ENCODE data around the gene RIOK3. TPM values are rescaled to one million over a fixed set of nuclear protein-coding genes. Genes with fewer than 3 reads are reported as not detected.

Gene RIOK3
- polyA plus RNA-seq, 2 of the 4 experiments (the other 2 are of a cell fraction), result 25.3 to 43.3 TPM

GRCh38 chr18:23521907-23522306 lies 68.8 kb downstream of the RIOK3 start:
- TF ChIP-seq FOXS1 (CRISPR knock-in tag; IDR thresholded peaks at IDR 0.05) (no peak), POLR2AphosphoS2 (conservative IDR thresholded peaks at IDR 0.05; ENCODE audit: low read length) (no peak), EP300 (IDR thresholded peaks at IDR 0.05) (no peak), TFCP2L1 (CRISPR knock-in tag; IDR thresholded peaks at IDR 0.05) (no peak), FOSB (CRISPR knock-in tag; IDR thresholded peaks at IDR 0.05) (no peak), ELK1 (IDR thresholded peaks at IDR 0.05; ENCODE audit: low read depth, low read length) (no peak), CBX8 (IDR thresholded peaks at IDR 0.05) (no peak), EHMT2 (IDR thresholded peaks at IDR 0.05; ENCODE audit: low read depth) (no peak), ESRRA (IDR thresholded peaks at IDR 0.05; ENCODE audit: borderline replicate concordance, low read length) (no peak)
- Histone ChIP-seq H3K4me2 (no peak overlapping the region), H3K4me1 (peaks cover 11% of the 10 kb centered on the region; the same call in 2 of the 3 replicates), H3K27ac (no peak overlapping the region), H3K4me3 (no peak overlapping the region), H3K9me3 (no peaks in the 10 kb centered on the region)
- WGBS (ENCODE audit: missing lambda C conversion rate), result 95% methylated on average over 7 of the region's 7 CpGs
- FAIRE-seq, result no peak
- ChIA-PET POLR2A (no interaction called here), CTCF (interaction anchor here (0.9 kb wide), 1 partner anchor 24 kb away, joined by 4 read pairs; no protein-coding TSS in a partner anchor)
- no peak for ATAC-seq
- no peak for DNase-seq (ENCODE audit: low read depth in 1 of 2, low spot score in 1 of 2)

DNA sequence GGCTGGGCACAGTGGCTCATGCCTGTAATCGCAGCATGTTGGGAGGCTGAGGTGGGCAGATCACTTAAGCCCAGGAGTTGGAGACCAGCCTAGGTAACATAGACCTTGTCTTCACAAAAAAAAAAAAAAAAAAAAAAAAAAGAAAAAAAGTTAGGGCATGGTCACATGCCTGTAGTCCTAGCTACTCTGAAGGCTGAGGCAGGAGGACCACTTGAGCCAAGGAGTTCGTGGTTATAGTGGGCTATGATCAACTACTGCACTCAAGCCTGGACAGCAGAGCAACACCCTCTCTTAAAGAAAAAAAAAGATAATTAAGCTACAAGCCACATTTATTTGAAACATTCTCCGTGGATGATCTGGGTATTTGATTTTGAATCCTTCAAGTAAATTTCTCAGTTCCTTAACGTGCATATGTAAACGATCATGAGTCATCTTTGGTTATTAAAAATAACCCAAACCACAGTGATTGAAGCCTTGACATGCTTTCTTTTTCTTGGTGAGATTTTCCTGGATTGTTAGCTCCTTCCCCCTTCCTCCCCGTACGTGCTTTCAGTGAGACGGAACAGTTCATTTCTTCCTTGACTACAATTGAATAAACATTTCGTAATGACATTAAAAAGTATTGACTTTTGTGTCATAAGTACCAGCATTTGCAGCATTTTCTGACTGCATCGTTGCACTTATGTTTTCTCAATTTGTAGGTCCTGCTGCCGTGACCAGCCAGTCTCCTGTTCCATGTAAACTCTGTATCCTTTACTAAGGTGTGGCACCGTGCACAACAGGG lies 70.5 kb downstream of the RIOK3 start:
- 51% methylated on average over 12 of the region's 12 CpGs for WGBS (ENCODE audit: missing lambda C conversion rate)
- no peak overlapping the region for H3K4me3 ChIP-seq
- CTCF ChIA-PET, result interaction anchor here (0.9 to 1.3 kb wide), 4 partner anchors 9 to 180 kb away, joined by 3 read pairs; no protein-coding TSS in a partner anchor

DNA sequence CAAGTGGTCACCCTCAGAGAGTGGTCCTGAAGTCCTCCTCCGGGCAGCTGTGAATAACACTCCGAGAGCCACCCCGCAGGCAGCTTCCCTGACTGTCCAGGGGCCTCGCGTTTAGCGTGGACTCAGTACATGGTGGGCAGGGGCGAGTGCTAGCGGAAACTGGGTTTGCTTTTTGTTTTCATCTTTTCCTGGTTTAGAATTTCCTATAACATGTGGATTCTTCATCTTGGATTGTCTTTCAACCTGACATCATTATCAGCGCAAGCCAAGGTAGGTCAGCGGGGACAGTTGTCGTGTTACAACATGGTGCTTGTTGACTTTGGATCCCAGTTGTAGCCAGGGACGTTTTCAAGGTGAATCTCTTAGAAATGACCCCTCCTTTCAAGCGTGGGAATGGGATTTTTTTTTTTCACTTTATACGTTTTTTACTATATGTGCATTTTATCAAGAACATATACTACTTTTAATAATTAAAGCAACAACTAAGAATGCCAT lies 71.2 kb downstream of the RIOK3 start:
- CTCF ChIA-PET, result interaction anchor here (0.9 to 1.3 kb wide), 4 partner anchors 9 to 179 kb away, joined by 3 read pairs; no protein-coding TSS in a partner anchor
- H3K4me2 ChIP-seq, result 0 out of 3 replicates have a peak overlapping the region, but pooled peaks have one; percentile 18

More for the DNA sequence above, 70.5 kb downstream of the RIOK3 start:
- ATAC-seq, result peak in 1 of 2 experiments; percentile 20; a peak in 3 of 6 replicates
- POLR2A ChIA-PET, result no interaction called here
- Histone ChIP-seq H3K9me3 (no peaks in the 10 kb centered on the region), H3K4me2 (peak overlapping the region; percentile 18; the same call in 1 of the 3 replicates), H3K4me1 (peaks cover 16% of the 10 kb centered on the region), H3K27ac (0 out of 6 replicates have a peak overlapping the region, but pooled peaks of 1 of the 2 experiments have one; percentile 16)
- no peak for FAIRE-seq
- TF ChIP-seq RCOR1 (IDR thresholded peaks at IDR 0.05; ENCODE audit: low read depth, low read length), result no peak
- no peak for TF ChIP-seq FOSL2 (IDR thresholded peaks at IDR 0.05)
- peak; percentile 49; the same call in 1 of the 2 replicates for TF ChIP-seq FOSL2 (CRISPR knock-in tag; IDR thresholded peaks at IDR 0.05)
- no peak for DNase-seq (ENCODE audit: low read depth in 1 of 2, low spot score in 1 of 2)

More for the DNA sequence above, 71.2 kb downstream of the RIOK3 start:
- no peak for TF ChIP-seq TP53 (CRISPR knock-in tag; IDR thresholded peaks at IDR 0.05)
- TF ChIP-seq CEBPB (IDR thresholded peaks at IDR 0.05), result no peak
- TF ChIP-seq HOXB13 (CRISPR knock-in tag; IDR thresholded peaks at IDR 0.05; ENCODE audit: low read depth), result no peak
- TF ChIP-seq JUNB (IDR thresholded peaks at IDR 0.05), result no peak
- TF ChIP-seq RCOR1 (IDR thresholded peaks at IDR 0.05; ENCODE audit: low read depth, low read length), result no peak
- TF ChIP-seq, protein P1, sequence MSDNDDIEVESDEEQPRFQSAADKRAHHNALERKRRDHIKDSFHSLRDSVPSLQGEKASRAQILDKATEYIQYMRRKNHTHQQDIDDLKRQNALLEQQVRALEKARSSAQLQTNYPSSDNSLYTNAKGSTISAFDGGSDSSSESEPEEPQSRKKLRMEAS (IDR thresholded peaks at IDR 0.05), result no peak
- TF ChIP-seq FOXS1 (CRISPR knock-in tag; IDR thresholded peaks at IDR 0.05), result no peak
- no peak for TF ChIP-seq REST (IDR thresholded peaks at IDR 0.05)
- TF ChIP-seq MYC (IDR thresholded peaks at IDR 0.05; ENCODE audit: borderline replicate concordance, low read length), result no peak
- TF ChIP-seq HEYL (CRISPR knock-in tag; IDR thresholded peaks at IDR 0.05), result no peak
- TF ChIP-seq EHMT2 (IDR thresholded peaks at IDR 0.05; ENCODE audit: low read depth), result no peak
- TF ChIP-seq FOSL2 (IDR thresholded peaks at IDR 0.05), result no peak
- TF ChIP-seq FOSL2 (CRISPR knock-in tag; IDR thresholded peaks at IDR 0.05), result no peak
- no peak for TF ChIP-seq RNF2 (IDR thresholded peaks at IDR 0.05; ENCODE audit: borderline replicate concordance, low read depth)
- TF ChIP-seq CBX8 (IDR thresholded peaks at IDR 0.05), result no peak
- TF ChIP-seq SREBF2 (IDR thresholded peaks at IDR 0.05), result no peak
- no peak for TF ChIP-seq HDAC2 (IDR thresholded peaks at IDR 0.05)
- no peak for TF ChIP-seq JUN (IDR thresholded peaks at IDR 0.05)
- Histone ChIP-seq H3K9me3 (no peaks in the 10 kb centered on the region), H3K4me3 (no peak overlapping the region), H3K4me1 (peaks cover 22% of the 10 kb centered on the region), H3K27ac (0 out of 6 replicates have a peak overlapping the region, but pooled peaks of 1 of the 2 experiments have one; percentile 16)
- POLR2A ChIA-PET, result no interaction called here
- 90% methylated on average over 14 of the region's 14 CpGs for WGBS (ENCODE audit: missing lambda C conversion rate)
- FAIRE-seq, result no peak
- DNase-seq (ENCODE audit: low read depth in 1 of 2, low spot score in 1 of 2), result no peak
- ATAC-seq, result peak; percentile 16 to 37; a peak in 3 of 6 replicates

Data from A549 (cell line).